Cardiac muscle cell (in vitro differentiated cells and primary cell): ENCODE data around the gene AP3B1. TPM values are rescaled to one million over a fixed set of nuclear protein-coding genes. Genes with fewer than 3 reads are reported as not detected.

Source experiments
- DNase-seq, 2 donors: peaks; one replicate each; pipeline versions ENCODE4 v3.0.0 to v3.0.0-alpha.2; 2010 to 2017; ENCODE audit warnings: low read depth in 1 of 2, low spot score in 1 of 2
- H3K27ac ChIP-seq: fragments of 200-600 bp; sonication (generic); 2 replicates; pipeline ENCODE4 v1.5.1; 2016
- H3K27me3 ChIP-seq: fragments of 200-600 bp; sonication (generic); 2 replicates; pipeline ENCODE4 v1.6.0; 2016; ENCODE audit warnings: control low read depth
- H3K36me3 ChIP-seq: fragments of 200-600 bp; sonication (generic); 2 replicates; pipeline ENCODE4 v1.5.1; 2016; ENCODE audit warnings: control low read depth
- H3K4me1 ChIP-seq: fragments of 200-600 bp; sonication (generic); 2 replicates; pipeline ENCODE4 v1.8.1; 2017; ENCODE audit warnings: low read depth, mild to moderate bottlenecking, mixed run types
- H3K4me3 ChIP-seq: fragments of 200-600 bp; sonication (generic); 2 replicates; pipeline ENCODE4 v1.5.1; 2016; ENCODE audit warnings: mild to moderate bottlenecking
- H3K9me3 ChIP-seq: fragments of 200-600 bp; sonication (generic); 2 replicates; pipeline ENCODE4 v1.5.1; 2017; ENCODE audit warnings: low read depth, mild to moderate bottlenecking, control low read depth
- CTCF ChIP-seq: IDR thresholded peaks from 2 replicates; pipeline ENCODE4 v1.5.1; 2012; ENCODE audit warnings: low read depth, mild to moderate bottlenecking, low read length
- polyA plus RNA-seq: library from polyadenylated mRNA; unstranded; fragments of >200 nt; fragmentation: Nextera tagmentation; extraction: Ambion mirVana; gene quantifications from 2 replicates; pipeline ENCODE4 v1.2.1, GENCODE V29; 2016
- total RNA-seq: library from RNA; depleted of rRNA; stranded (reverse); fragments of >200 nt; gene quantifications from 2 replicates; pipeline ENCODE4 v1.2.3, GENCODE V29; 2016

Gene AP3B1
- total and polyA plus RNA-seq, 2 experiments from 2014 or later, result 32.2 to 35.3 TPM

- no peak for TF ChIP-seq CTCF
- peaks cover 28% of the 10 kb centered on the region for H3K36me3 ChIP-seq
- no peak overlapping the region for H3K4me3 ChIP-seq
- no peaks in the 10 kb centered on the region for H3K9me3 ChIP-seq
- DNase-seq, result no peak
- H3K4me1 ChIP-seq, result no peaks in the 10 kb centered on the region
- H3K27ac ChIP-seq, result no peak overlapping the region
- H3K27me3 ChIP-seq, result no peaks in the 10 kb centered on the region
Measured at GRCh38 chr5:78113689-78114264, 180.7 kb downstream of the AP3B1 start.

GRCh38 chr5:78112931-78113330, 181.6 kb downstream of the AP3B1 start:
- Histone ChIP-seq H3K4me3 (no peak overlapping the region), H3K4me1 (no peaks in the 10 kb centered on the region), H3K9me3 (no peaks in the 10 kb centered on the region), H3K27ac (no peak overlapping the region), H3K27me3 (no peaks in the 10 kb centered on the region), H3K36me3 (peaks cover 28% of the 10 kb centered on the region)
- DNase-seq, result no peak
- no peak for TF ChIP-seq CTCF

- H3K4me1 ChIP-seq, result no peaks in the 10 kb centered on the region
- peaks cover 22% of the 10 kb centered on the region for H3K36me3 ChIP-seq
- no peak overlapping the region for H3K4me3 ChIP-seq
- no peak for TF ChIP-seq CTCF
- H3K9me3 ChIP-seq, result no peaks in the 10 kb centered on the region
- H3K27ac ChIP-seq, result no peak overlapping the region
- no peaks in the 10 kb centered on the region for H3K27me3 ChIP-seq
- no peak for DNase-seq
Measured at GRCh38 chr5:78109891-78110324, 184.6 kb downstream of the AP3B1 start.

- no peaks in the 10 kb centered on the region for H3K9me3 ChIP-seq
- no peaks in the 10 kb centered on the region for H3K27me3 ChIP-seq
- no peak overlapping the region for H3K4me3 ChIP-seq
- TF ChIP-seq CTCF, result no peak
- no peak overlapping the region for H3K27ac ChIP-seq
- H3K4me1 ChIP-seq, result no peaks in the 10 kb centered on the region
- no peak for DNase-seq
- H3K36me3 ChIP-seq, result peaks cover 22% of the 10 kb centered on the region
Measured at GRCh38 chr5:78108564-78108963, 185.9 kb downstream of the AP3B1 start.

- Histone ChIP-seq H3K9me3 (no peaks in the 10 kb centered on the region), H3K4me3 (no peak overlapping the region), H3K27ac (no peak overlapping the region), H3K27me3 (no peaks in the 10 kb centered on the region), H3K4me1 (no peaks in the 10 kb centered on the region), H3K36me3 (peaks cover 14% of the 10 kb centered on the region)
- no peak for TF ChIP-seq CTCF
- no peak for DNase-seq
Measured at GRCh38 chr5:78103232-78103918, 191.1 kb downstream of the AP3B1 start.
